HG03097 (cell line): ENCODE measurements around the gene SLIT3.
A peak's percentile ranks its signal among the peaks of the same experiment; 100 is the strongest.

Experiments
- ATAC-seq: cut with Tn5 transposase; IDR thresholded peaks from one replicate; pipeline ENCODE4 v1.9.1; 2021; ENCODE audit not compliant: unreplicated experiment, low FRiP score

Gene SLIT3

GRCh38 chr5:168881427-168882149 is 419.4 kb downstream of the SLIT3 start:
- ATAC-seq: no peak

GRCh38 chr5:168879929-168880328 is 421.0 kb downstream of the SLIT3 start:
- ATAC-seq: peak; percentile 96

GRCh38 chr5:168879331-168879730 is 421.6 kb downstream of the SLIT3 start:
- ATAC-seq: no peak

GRCh38 chr5:168878135-168878745 is 422.7 kb downstream of the SLIT3 start:
- ATAC-seq: no peak

GRCh38 chr5:168877132-168877892 is 423.6 kb downstream of the SLIT3 start:
- ATAC-seq: no peak

GRCh38 chr5:168876419-168876818 is 424.5 kb downstream of the SLIT3 start:
- no peak for ATAC-seq

GRCh38 chr5:168875832-168876231 is 425.1 kb downstream of the SLIT3 start:
- no peak for ATAC-seq

GRCh38 chr5:168874713-168875380 is 426.1 kb downstream of the SLIT3 start:
- no peak for ATAC-seq

- no peak for ATAC-seq
Observed at GRCh38 chr5:168872246-168872645, 428.7 kb downstream of the SLIT3 start.

- ATAC-seq: no peak
Observed at GRCh38 chr5:168870910-168871309, 430.0 kb downstream of the SLIT3 start.

GRCh38 chr5:168869615-168870227 is 431.2 kb downstream of the SLIT3 start:
- no peak for ATAC-seq

GRCh38 chr5:168867241-168867640 is 433.7 kb downstream of the SLIT3 start:
- no peak for ATAC-seq

GRCh38 chr5:168865968-168866367 is 435.0 kb downstream of the SLIT3 start:
- ATAC-seq: no peak

GRCh38 chr5:168863021-168863420 is 437.9 kb downstream of the SLIT3 start:
- no peak for ATAC-seq

- no peak for ATAC-seq
Observed at GRCh38 chr5:168860503-168860902, 440.4 kb downstream of the SLIT3 start.

GRCh38 chr5:168860081-168860480 is 440.9 kb downstream of the SLIT3 start:
- no peak for ATAC-seq

- no peak for ATAC-seq
Observed at GRCh38 chr5:168859471-168859870, 441.5 kb downstream of the SLIT3 start.

- ATAC-seq: no peak
Observed at GRCh38 chr5:168858994-168859393, 441.9 kb downstream of the SLIT3 start.

- no peak for ATAC-seq
Observed at GRCh38 chr5:168858371-168858770, 442.6 kb downstream of the SLIT3 start.

GRCh38 chr5:168853972-168854371 is 447.0 kb downstream of the SLIT3 start:
- ATAC-seq: no peak

- no peak for ATAC-seq
Observed at GRCh38 chr5:168852329-168852728, 448.6 kb downstream of the SLIT3 start.
